Measurements from ENCODE around the gene AFAP1.

AFAP1 gene

GRCh38 chr4:7877176-7877575 lies 62.5 kb downstream of the AFAP1 start:
- DNase-seq (ENCODE audit: low read depth, low spot score), result no peak
- no peak overlapping the region for H3K4me3 ChIP-seq (ENCODE audit: low read depth, low read length)
- no peak for TF ChIP-seq CTCF (IDR thresholded peaks at IDR 0.05; ENCODE audit: low read depth, low read length)
- in situ Hi-C loops (cut with HindIII; ENCODE audit: low sequenced_read_pairs), result no loop called here

GRCh38 chr4:7876201-7876875 lies 63.3 kb downstream of the AFAP1 start:
- no peak overlapping the region for H3K4me3 ChIP-seq (ENCODE audit: low read depth, low read length)
- in situ Hi-C loops (cut with HindIII; ENCODE audit: low sequenced_read_pairs), result no loop called here
- peak; percentile 58 for DNase-seq (ENCODE audit: low read depth, low spot score)
- peak; percentile 45 for TF ChIP-seq CTCF (IDR thresholded peaks at IDR 0.05; ENCODE audit: low read depth, low read length)

- TF ChIP-seq CTCF (IDR thresholded peaks at IDR 0.05; ENCODE audit: low read depth, low read length), result no peak
- no peak for DNase-seq (ENCODE audit: low read depth, low spot score)
- in situ Hi-C loops (cut with HindIII; ENCODE audit: low sequenced_read_pairs), result no loop called here
- no peak overlapping the region for H3K4me3 ChIP-seq (ENCODE audit: low read depth, low read length)
Observed at GRCh38 chr4:7874838-7875237, 64.8 kb downstream of the AFAP1 start.

- in situ Hi-C loops (cut with HindIII; ENCODE audit: low sequenced_read_pairs), result no loop called here
- DNase-seq (ENCODE audit: low read depth, low spot score), result no peak
- TF ChIP-seq CTCF (IDR thresholded peaks at IDR 0.05; ENCODE audit: low read depth, low read length), result no peak
- H3K4me3 ChIP-seq (ENCODE audit: low read depth, low read length), result no peak overlapping the region
Observed at GRCh38 chr4:7873881-7874280, 65.8 kb downstream of the AFAP1 start.

GRCh38 chr4:7872264-7872771 lies 67.3 kb downstream of the AFAP1 start:
- TF ChIP-seq CTCF (IDR thresholded peaks at IDR 0.05; ENCODE audit: low read depth, low read length), result no peak
- in situ Hi-C loops (cut with HindIII; ENCODE audit: low sequenced_read_pairs), result no loop called here
- peak; percentile 95 for DNase-seq (ENCODE audit: low read depth, low spot score)
- H3K4me3 ChIP-seq (ENCODE audit: low read depth, low read length), result no peak overlapping the region

- H3K4me3 ChIP-seq (ENCODE audit: low read depth, low read length), result no peak overlapping the region
- no peak for TF ChIP-seq CTCF (IDR thresholded peaks at IDR 0.05; ENCODE audit: low read depth, low read length)
- DNase-seq (ENCODE audit: low read depth, low spot score), result no peak
- in situ Hi-C loops (cut with HindIII; ENCODE audit: low sequenced_read_pairs), result no loop called here
Observed at GRCh38 chr4:7871356-7871755, 68.3 kb downstream of the AFAP1 start.

All from astrocyte of the spinal cord (primary cell).